HL-60 (cell line): ENCODE measurements around the gene PARD3.

Source experiments
- DNase-seq, 2 experiments: peaks; one replicate each; pipeline ENCODE4 v3.0.0-alpha.2; 2010 to 2020; ENCODE audit warnings: low read depth in 1 of 2, low spot score in 1 of 2
- H3K27ac ChIP-seq: fragments of 250-450 bp; sonication (Bioruptor Pico); replicated peaks from 2 replicates; pipeline ENCODE4 v1.5.1; 2020; ENCODE audit warnings: mild to moderate bottlenecking, moderate library complexity
- H3K27me3 ChIP-seq: fragments of 250-450 bp; sonication (Bioruptor Pico); 2 replicates; pipeline ENCODE4 v1.5.1; 2021; ENCODE audit warnings: mild to moderate bottlenecking, moderate library complexity; ENCODE audit not compliant: insufficient read depth, poor library complexity, severe bottlenecking
- H3K4me3 ChIP-seq: replicated peaks from 2 replicates; pipeline ENCODE4 v1.5.1; 2011; ENCODE audit warnings: mild to moderate bottlenecking, control low read depth, low read length; ENCODE audit not compliant: insufficient read depth
- CTCF ChIP-seq: IDR thresholded peaks from one replicate; pipeline ENCODE4 v1.5.1; 2011; ENCODE audit warnings: low read length, control low read depth, inconsistent platforms; ENCODE audit not compliant: insufficient read depth
- GABPA ChIP-seq: IDR thresholded peaks from 2 replicates; pipeline ENCODE4 v1.6.1; 2012; ENCODE audit warnings: low read depth
- POLR2AphosphoS5 ChIP-seq: IDR thresholded peaks from 2 replicates; pipeline ENCODE4 v1.6.1; 2012; ENCODE audit warnings: low read depth
- SPI1 ChIP-seq: IDR thresholded peaks from 2 replicates; pipeline ENCODE4 v1.6.1; 2012; ENCODE audit warnings: low read depth, mild to moderate bottlenecking, borderline replicate concordance
- TF ChIP-seq, protein P1 (sequence below): IDR thresholded peaks from 2 replicates; pipeline ENCODE4 v1.6.1; 2012; ENCODE audit warnings: low read depth; ENCODE audit not compliant: insufficient replicate concordance

Gene PARD3

GRCh38 chr10:34200355-34200901 lies 614.7 kb downstream of the PARD3 start:
- Histone ChIP-seq H3K4me3 (no peak overlapping the region), H3K27me3 (no peaks in the 10 kb centered on the region), H3K27ac (no peak overlapping the region)
- no peak for DNase-seq
- TF ChIP-seq, protein P1, sequence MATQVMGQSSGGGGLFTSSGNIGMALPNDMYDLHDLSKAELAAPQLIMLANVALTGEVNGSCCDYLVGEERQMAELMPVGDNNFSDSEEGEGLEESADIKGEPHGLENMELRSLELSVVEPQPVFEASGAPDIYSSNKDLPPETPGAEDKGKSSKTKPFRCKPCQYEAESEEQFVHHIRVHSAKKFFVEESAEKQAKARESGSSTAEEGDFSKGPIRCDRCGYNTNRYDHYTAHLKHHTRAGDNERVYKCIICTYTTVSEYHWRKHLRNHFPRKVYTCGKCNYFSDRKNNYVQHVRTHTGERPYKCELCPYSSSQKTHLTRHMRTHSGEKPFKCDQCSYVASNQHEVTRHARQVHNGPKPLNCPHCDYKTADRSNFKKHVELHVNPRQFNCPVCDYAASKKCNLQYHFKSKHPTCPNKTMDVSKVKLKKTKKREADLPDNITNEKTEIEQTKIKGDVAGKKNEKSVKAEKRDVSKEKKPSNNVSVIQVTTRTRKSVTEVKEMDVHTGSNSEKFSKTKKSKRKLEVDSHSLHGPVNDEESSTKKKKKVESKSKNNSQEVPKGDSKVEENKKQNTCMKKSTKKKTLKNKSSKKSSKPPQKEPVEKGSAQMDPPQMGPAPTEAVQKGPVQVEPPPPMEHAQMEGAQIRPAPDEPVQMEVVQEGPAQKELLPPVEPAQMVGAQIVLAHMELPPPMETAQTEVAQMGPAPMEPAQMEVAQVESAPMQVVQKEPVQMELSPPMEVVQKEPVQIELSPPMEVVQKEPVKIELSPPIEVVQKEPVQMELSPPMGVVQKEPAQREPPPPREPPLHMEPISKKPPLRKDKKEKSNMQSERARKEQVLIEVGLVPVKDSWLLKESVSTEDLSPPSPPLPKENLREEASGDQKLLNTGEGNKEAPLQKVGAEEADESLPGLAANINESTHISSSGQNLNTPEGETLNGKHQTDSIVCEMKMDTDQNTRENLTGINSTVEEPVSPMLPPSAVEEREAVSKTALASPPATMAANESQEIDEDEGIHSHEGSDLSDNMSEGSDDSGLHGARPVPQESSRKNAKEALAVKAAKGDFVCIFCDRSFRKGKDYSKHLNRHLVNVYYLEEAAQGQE = no peak
- no peak for TF ChIP-seq GABPA
- TF ChIP-seq POLR2AphosphoS5 = no peak
- no peak for TF ChIP-seq CTCF
- TF ChIP-seq SPI1 = no peak

DNA sequence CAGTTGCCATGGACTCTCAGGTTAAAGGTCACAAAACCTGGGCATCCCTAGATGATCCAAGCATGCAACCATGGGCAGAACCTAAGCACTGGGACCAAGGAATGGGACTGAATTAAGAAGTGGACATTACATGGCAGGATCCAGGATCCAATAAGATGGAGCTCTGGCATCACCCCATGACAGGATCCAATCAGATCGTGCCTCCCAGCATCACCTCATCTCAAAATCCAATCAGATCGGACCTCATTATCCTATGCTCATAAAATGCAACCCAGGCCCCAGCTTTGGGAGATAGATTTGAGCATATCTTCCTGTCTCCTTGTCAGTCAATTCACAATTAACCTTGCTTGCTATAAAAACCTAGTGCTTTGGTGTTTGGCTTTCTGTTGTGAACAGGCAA lies 616.1 kb downstream of the PARD3 start:
- DNase-seq = no peak
- Histone ChIP-seq H3K27me3 (no peaks in the 10 kb centered on the region), H3K4me3 (no peak overlapping the region), H3K27ac (no peak overlapping the region)
- TF ChIP-seq SPI1 = no peak
- TF ChIP-seq, protein P1 = no peak
- no peak for TF ChIP-seq CTCF
- TF ChIP-seq POLR2AphosphoS5 = no peak
- no peak for TF ChIP-seq GABPA

- TF ChIP-seq CTCF (no peak), SPI1 (no peak), GABPA (no peak), POLR2AphosphoS5 (no peak)
- TF ChIP-seq, protein P1 = no peak
- no peaks in the 10 kb centered on the region for H3K27me3 ChIP-seq
- no peak overlapping the region for H3K4me3 ChIP-seq
- DNase-seq = no peak
- H3K27ac ChIP-seq = no peak overlapping the region
These were observed 619.0 kb downstream of the PARD3 start for GRCh38 chr10:34196058-34196433.
